IMR-90 (cell line): ENCODE measurements around the gene ANKFN1. TPM values are rescaled to one million over a fixed set of nuclear protein-coding genes. Genes with fewer than 3 reads are reported as not detected.

ENCODE experiments used
- ATAC-seq: fragments of 200-7000 bp; cut with Tn5 transposase; 2 replicates; pipeline ENCODE4 v1.9.1; 2020; ENCODE audit warnings: low read depth, mild to moderate bottlenecking, moderate library complexity
- BruUV-seq: library from RNA; stranded (reverse); fragments of 400-500 nt; replicated peaks from 2 replicates; lab custom pipeline; 2021; lab: Mats Ljungman, UMichigan
- CTCF ChIA-PET: fragments of 300-600 bp; formaldehyde crosslinking; extraction: SDS; loops from one replicate; lab custom pipeline; 2021; ENCODE audit warnings: antibody characterized with exemption; lab: Yijun Ruan, JAX
- POLR2A ChIA-PET: fragments of 300-600 bp; sonication (Branson Sonifier 250); formaldehyde crosslinking; loops from one replicate; lab custom pipeline; 2022; ENCODE audit warnings: antibody characterized with exemption; ENCODE audit not compliant: unreplicated experiment; lab: Charles Lee
- DNase-seq: peaks from one replicate; pipeline ENCODE4 v3.0.0; 2013
- H2AFZ ChIP-seq: replicated peaks from 2 replicates; pipeline ENCODE3; 2013; ENCODE audit warnings: low read length, mild to moderate bottlenecking; ENCODE audit not compliant: poor library complexity
- H2AK5ac ChIP-seq: 2 replicates; pipeline ENCODE4 v1.6.1; 2013; ENCODE audit warnings: low read depth, low read length, inconsistent platforms
- H2AK9ac ChIP-seq: replicated peaks from 2 replicates; pipeline ENCODE3; 2013; ENCODE audit warnings: mild to moderate bottlenecking, low read depth, low read length, moderate library complexity; ENCODE audit not compliant: poor library complexity
- H2BK120ac ChIP-seq: 2 replicates; pipeline ENCODE4 v1.6.1; 2013; ENCODE audit warnings: low read depth, low read length, inconsistent platforms
- H2BK15ac ChIP-seq: 3 replicates; pipeline ENCODE4 v1.6.1; 2013; ENCODE audit warnings: low read depth, low read length, inconsistent platforms
- H2BK20ac ChIP-seq: 2 replicates; pipeline ENCODE4 v1.6.1; 2013; ENCODE audit warnings: low read depth, mild to moderate bottlenecking, inconsistent platforms, low read length, moderate library complexity
- H2BK5ac ChIP-seq: 2 replicates; pipeline ENCODE4 v1.6.1; 2013; ENCODE audit warnings: mild to moderate bottlenecking, low read depth, low read length, inconsistent platforms; ENCODE audit not compliant: poor library complexity, severe bottlenecking
- H3K14ac ChIP-seq: replicated peaks from 2 replicates; pipeline ENCODE4 v1.6.1; 2013; ENCODE audit warnings: low read depth, low read length, inconsistent platforms
- H3K18ac ChIP-seq: 2 replicates; pipeline ENCODE4 v1.6.1; 2013; ENCODE audit warnings: low read depth, low read length, control low read depth
- H3K23ac ChIP-seq: 2 replicates; pipeline ENCODE4 v1.6.1; 2013; ENCODE audit warnings: low read depth, low read length, inconsistent platforms
- H3K27ac ChIP-seq: 2 replicates; pipeline ENCODE4 v1.5.1; 2013; ENCODE audit warnings: mild to moderate bottlenecking, control low read depth, low read length; ENCODE audit not compliant: insufficient read depth
- H3K27me3 ChIP-seq: 2 replicates; pipeline ENCODE4 v1.6.1; 2013; ENCODE audit warnings: low read length; ENCODE audit not compliant: control insufficient read depth, insufficient read depth
- H3K36me3 ChIP-seq: 2 replicates; pipeline ENCODE4 v1.6.1; 2013; ENCODE audit warnings: low read length, mixed read lengths; ENCODE audit not compliant: control insufficient read depth, insufficient read depth
- H3K4ac ChIP-seq: 2 replicates; pipeline ENCODE4 v1.6.1; 2013; ENCODE audit warnings: low read depth, low read length, inconsistent platforms
- H3K4me1 ChIP-seq: 2 replicates; pipeline ENCODE4 v1.6.1; 2013; ENCODE audit warnings: low read length, mixed read lengths; ENCODE audit not compliant: control insufficient read depth, insufficient read depth
- H3K4me2 ChIP-seq: 2 replicates; pipeline ENCODE4 v1.6.1; 2013; ENCODE audit warnings: low read depth, mild to moderate bottlenecking, control low read depth, low read length, moderate library complexity
- H3K4me3 ChIP-seq: 2 replicates; pipeline ENCODE4 v1.5.1; 2013; ENCODE audit warnings: low read depth, mild to moderate bottlenecking, control low read depth, low read length, moderate library complexity; ENCODE audit not compliant: insufficient read depth
- H3K56ac ChIP-seq: 2 replicates; pipeline ENCODE4 v1.6.1; 2013; ENCODE audit warnings: low read length, inconsistent platforms; ENCODE audit not compliant: insufficient read depth; ENCODE audit errors: extremely low read depth
- H3K79me1 ChIP-seq, 2 experiments: 2 replicates each; pipeline ENCODE4 v1.6.1; 2013; ENCODE audit warnings: low read length in 2 of 2, inconsistent platforms in 1 of 2, low read depth in 1 of 2
- H3K9ac ChIP-seq: 2 replicates; pipeline ENCODE4 v1.6.1; 2013; ENCODE audit warnings: low read depth, low read length, control low read depth
- H3K9me1 ChIP-seq: 2 replicates; pipeline ENCODE4 v1.6.1; 2013; ENCODE audit warnings: low read length, inconsistent platforms; ENCODE audit not compliant: insufficient read depth
- H3K9me3 ChIP-seq: 2 replicates; pipeline ENCODE4 v1.6.1; 2013; ENCODE audit warnings: low read length; ENCODE audit not compliant: control insufficient read depth, insufficient read depth
- H4K20me1 ChIP-seq: 2 replicates; pipeline ENCODE4 v1.6.1; 2013; ENCODE audit warnings: low read length, inconsistent platforms; ENCODE audit not compliant: insufficient read depth
- H4K5ac ChIP-seq: 2 replicates; pipeline ENCODE4 v1.6.1; 2013; ENCODE audit warnings: mild to moderate bottlenecking, low read depth, low read length, control low read depth
- H4K8ac ChIP-seq, 2 experiments: 2 replicates each; pipeline ENCODE4 v1.6.1; 2013; ENCODE audit warnings: low read depth in 2 of 2, low read length in 2 of 2, control low read depth in 1 of 2, inconsistent platforms in 1 of 2
- H4K91ac ChIP-seq: 2 replicates; pipeline ENCODE4 v1.6.1; 2013; ENCODE audit warnings: low read depth, low read length, inconsistent platforms; ENCODE audit not compliant: insufficient read depth
- BHLHE40 ChIP-seq: fragments of 150-350 bp; IDR thresholded peaks from 2 replicates; pipeline ENCODE4 v1.6.1; 2016; ENCODE audit warnings: mild to moderate bottlenecking, low read depth, low read length
- CEBPB ChIP-seq: IDR thresholded peaks from 2 replicates; pipeline ENCODE4 v1.6.1; 2012; ENCODE audit warnings: low read depth, low read length, improper control_type of control experiment
- CHD1 ChIP-seq: IDR thresholded peaks from 2 replicates; pipeline ENCODE4 v1.6.1; 2012; ENCODE audit warnings: low read depth, low read length, improper control_type of control experiment
- FOS ChIP-seq: fragments of 150-350 bp; IDR thresholded peaks from 2 replicates; pipeline ENCODE4 v1.6.1; 2016; ENCODE audit warnings: low read depth, low read length
- MAFK ChIP-seq: IDR thresholded peaks from 2 replicates; pipeline ENCODE4 v1.6.1; 2012; ENCODE audit warnings: low read depth, low read length, improper control_type of control experiment
- MXI1 ChIP-seq: IDR thresholded peaks from 2 replicates; pipeline ENCODE4 v1.6.1; 2012; ENCODE audit warnings: low read depth, mild to moderate bottlenecking, low read length, moderate library complexity, borderline replicate concordance
- NFE2L2 ChIP-seq: fragments of 150-350 bp; IDR thresholded peaks from 2 replicates; pipeline ENCODE4 v1.6.1; 2016; ENCODE audit warnings: low read depth, mild to moderate bottlenecking, low read length
- POLR2A ChIP-seq: IDR thresholded peaks from 2 replicates; pipeline ENCODE4 v1.6.1; 2012; ENCODE audit warnings: mild to moderate bottlenecking, low read depth, low read length
- RAD21 ChIP-seq: IDR thresholded peaks from 2 replicates; pipeline ENCODE4 v1.6.1; 2012; ENCODE audit warnings: low read length, improper control_type of control experiment
- RCOR1 ChIP-seq: IDR thresholded peaks from 2 replicates; pipeline ENCODE4 v1.6.1; 2012; ENCODE audit warnings: mild to moderate bottlenecking, low read length, improper control_type of control experiment; ENCODE audit not compliant: insufficient replicate concordance
- RFX5 ChIP-seq: IDR thresholded peaks from 2 replicates; pipeline ENCODE4 v1.8.0; 2012; ENCODE audit warnings: low read depth, mild to moderate bottlenecking, low read length, moderate library complexity
- WGBS, 2 experiments: methylation state at CpG; one replicate each; pipeline versions ENCODE4 v1.1.5 to v1.1.7; 2013; ENCODE audit warnings: missing lambda C conversion rate in 2 of 2; ENCODE audit not compliant: insufficient read length in 1 of 2; ENCODE audit errors: extremely low coverage in 2 of 2; 5-methylcytosine and 5-hydroxymethylcytosine counted together
- dilution Hi-C: fragments of 300-500 bp; cut with HindIII; formaldehyde crosslinking; loops from one replicate; pipeline ENCODE4 v1.14.3; 2018; ENCODE audit warnings: low sequenced_read_pairs; ENCODE audit not compliant: unreplicated experiment
- in situ Hi-C: fragments of 300-500 bp; cut with MboI; formaldehyde crosslinking; loops from 3 replicates; pipeline ENCODE4 v1.14.3; 2019; ENCODE audit warnings: low sequenced_read_pairs, inconsistent platforms, mixed read lengths
- intact Hi-C: fragments of 100-400 bp; cut with micrococcal nuclease; formaldehyde crosslinking; loops from 2 replicates; pipeline ENCODE4 v1.10.0; 2022
- polyA plus RNA-seq, 3 experiments: library from polyadenylated mRNA; depleted of rRNA; stranded (reverse); fragments of >200 nt; gene quantifications; 2 replicates each; pipeline ENCODE4 v1.2.3, GENCODE V29; 2012; ENCODE audit warnings: low replicate concordance in 1 of 3
- total RNA-seq: library from RNA; depleted of rRNA; stranded (reverse); fragments of >200 nt; gene quantifications from 2 replicates; pipeline ENCODE4 v1.2.3, GENCODE V29; 2012
- TF ChIP-seq, protein P1 (sequence below): fragments of 150-350 bp; IDR thresholded peaks from 2 replicates; pipeline ENCODE4 v1.6.1; 2017; ENCODE audit warnings: mild to moderate bottlenecking, antibody characterized with exemption, low read length, low read depth
- TF ChIP-seq, protein P2 (sequence below): conservative IDR thresholded peaks from 2 replicates; pipeline ENCODE4 v1.5.1; 2012; ENCODE audit warnings: mild to moderate bottlenecking, low read depth, low read length, improper control_type of control experiment

The ANKFN1 gene
- total and polyA plus RNA-seq, 2 of the 4 experiments (the other 2 are of a cell fraction) = not detected

DNA sequence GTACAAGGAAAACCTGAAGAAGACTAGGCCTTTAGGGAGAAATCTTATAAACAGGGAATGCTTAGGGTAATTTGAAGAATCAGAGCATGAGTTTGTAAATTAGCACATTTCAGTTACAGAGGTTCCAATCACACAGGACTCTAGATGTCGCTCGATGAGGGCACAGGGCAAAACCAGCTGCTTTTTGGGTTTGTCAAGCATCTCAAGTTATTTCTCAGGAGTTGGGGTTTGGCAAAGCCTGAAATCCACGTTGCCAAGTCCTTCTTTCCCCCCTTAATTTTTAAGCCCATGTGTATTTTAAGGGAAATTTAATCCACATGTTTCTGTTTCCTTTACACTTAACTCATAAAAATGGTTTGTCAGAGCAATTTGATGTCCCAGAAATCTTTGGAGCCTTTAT lies 146.9 kb downstream of the ANKFN1 start:
- Histone ChIP-seq H3K56ac (no peak overlapping the region), H3K36me3 (no peaks in the 10 kb centered on the region), H4K91ac (no peak overlapping the region), H3K9ac (no peak overlapping the region), H2AFZ (no peak overlapping the region), H2BK15ac (no peak overlapping the region), H3K4me3 (no peak overlapping the region), H3K4ac (no peak overlapping the region), H3K27me3 (no peaks in the 10 kb centered on the region), H2AK5ac (no peak overlapping the region), H3K14ac (no peak overlapping the region), H4K5ac (no peak overlapping the region), H3K79me1 (no peaks in the 10 kb centered on the region), H3K4me2 (no peak overlapping the region), H3K9me1 (no peaks in the 10 kb centered on the region), H3K4me1 (peaks cover 3% of the 10 kb centered on the region; the same call in 1 of the 2 replicates), H4K20me1 (no peaks in the 10 kb centered on the region), H3K23ac (no peak overlapping the region), H4K8ac (no peak overlapping the region), H3K18ac (no peak overlapping the region), H2BK20ac (no peak overlapping the region), H3K27ac (no peak overlapping the region), H2BK120ac (no peak overlapping the region), H2BK5ac (no peak overlapping the region), H3K9me3 (peaks cover 2% of the 10 kb centered on the region; the same call in 1 of the 2 replicates), H2AK9ac (no peak overlapping the region)
- CTCF ChIA-PET = no interaction called here
- DNase-seq (no peak), ATAC-seq (no peak)
- in situ Hi-C loops (no loop called here), dilution Hi-C loops (no loop called here), intact Hi-C loops (no loop called here)
- WGBS, 2 experiments = no CpG with 5 or more reads among the region's 3 CpGs
- POLR2A ChIA-PET = no interaction called here
- TF ChIP-seq, protein P1, sequence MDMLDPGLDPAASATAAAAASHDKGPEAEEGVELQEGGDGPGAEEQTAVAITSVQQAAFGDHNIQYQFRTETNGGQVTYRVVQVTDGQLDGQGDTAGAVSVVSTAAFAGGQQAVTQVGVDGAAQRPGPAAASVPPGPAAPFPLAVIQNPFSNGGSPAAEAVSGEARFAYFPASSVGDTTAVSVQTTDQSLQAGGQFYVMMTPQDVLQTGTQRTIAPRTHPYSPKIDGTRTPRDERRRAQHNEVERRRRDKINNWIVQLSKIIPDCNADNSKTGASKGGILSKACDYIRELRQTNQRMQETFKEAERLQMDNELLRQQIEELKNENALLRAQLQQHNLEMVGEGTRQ = no peak
- TF ChIP-seq RCOR1 (no peak), CHD1 (no peak), MXI1 (no peak), RFX5 (no peak), POLR2A (no peak), MAFK (no peak), RAD21 (no peak), BHLHE40 (no peak), CEBPB (no peak), FOS (no peak), NFE2L2 (no peak)
- TF ChIP-seq, protein P2, sequence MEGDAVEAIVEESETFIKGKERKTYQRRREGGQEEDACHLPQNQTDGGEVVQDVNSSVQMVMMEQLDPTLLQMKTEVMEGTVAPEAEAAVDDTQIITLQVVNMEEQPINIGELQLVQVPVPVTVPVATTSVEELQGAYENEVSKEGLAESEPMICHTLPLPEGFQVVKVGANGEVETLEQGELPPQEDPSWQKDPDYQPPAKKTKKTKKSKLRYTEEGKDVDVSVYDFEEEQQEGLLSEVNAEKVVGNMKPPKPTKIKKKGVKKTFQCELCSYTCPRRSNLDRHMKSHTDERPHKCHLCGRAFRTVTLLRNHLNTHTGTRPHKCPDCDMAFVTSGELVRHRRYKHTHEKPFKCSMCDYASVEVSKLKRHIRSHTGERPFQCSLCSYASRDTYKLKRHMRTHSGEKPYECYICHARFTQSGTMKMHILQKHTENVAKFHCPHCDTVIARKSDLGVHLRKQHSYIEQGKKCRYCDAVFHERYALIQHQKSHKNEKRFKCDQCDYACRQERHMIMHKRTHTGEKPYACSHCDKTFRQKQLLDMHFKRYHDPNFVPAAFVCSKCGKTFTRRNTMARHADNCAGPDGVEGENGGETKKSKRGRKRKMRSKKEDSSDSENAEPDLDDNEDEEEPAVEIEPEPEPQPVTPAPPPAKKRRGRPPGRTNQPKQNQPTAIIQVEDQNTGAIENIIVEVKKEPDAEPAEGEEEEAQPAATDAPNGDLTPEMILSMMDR = no peak
- no TSS peak for BruUV-seq
